H1 (cell line): ENCODE measurements around the gene STK39.

Source experiments
- CBX5 ChIP-seq: fragments of 300-800, 300-1000 bp; sonication (generic); IDR thresholded peaks from 2 replicates; pipeline ENCODE4 v1.7.1; 2016; ENCODE audit warnings: antibody characterized with exemption, low read length, low read depth
- CEBPB ChIP-seq: IDR thresholded peaks from 2 replicates; pipeline ENCODE4 v1.6.1; 2012; ENCODE audit warnings: low read depth, low read length
- EP300 ChIP-seq, 2 experiments: IDR thresholded peaks; 1 replicate in 1 of 2; 2 replicates in 1 of 2; pipeline ENCODE4 v1.6.1; 2011 to 2012; ENCODE audit warnings: low read depth in 2 of 2, low read length in 2 of 2, mild to moderate bottlenecking in 2 of 2, borderline replicate concordance in 1 of 2, inconsistent platforms in 1 of 2, moderate library complexity in 1 of 2
- EZH2 ChIP-seq: fragments of 200-600 bp; sonication (generic); IDR thresholded peaks from 2 replicates; pipeline ENCODE4 v1.7.1; 2012; ENCODE audit warnings: low read depth, mild to moderate bottlenecking, moderate library complexity, low read length, inconsistent platforms; ENCODE audit not compliant: severe bottlenecking
- POLR2A ChIP-seq, 2 experiments: IDR thresholded peaks; 1 replicate in 1 of 2; 2 replicates in 1 of 2; pipeline ENCODE4 v1.6.1; 2011; ENCODE audit warnings: low read depth in 2 of 2, low read length in 2 of 2, mild to moderate bottlenecking in 2 of 2; ENCODE audit errors: control extremely low read depth in 1 of 2
- SIRT6 ChIP-seq: IDR thresholded peaks from one replicate; pipeline ENCODE4 v1.7.1; 2012; ENCODE audit warnings: low read length, inconsistent platforms
- TAF1 ChIP-seq: IDR thresholded peaks from 2 replicates; pipeline ENCODE4 v1.6.1; 2011; ENCODE audit warnings: mild to moderate bottlenecking, low read depth, low read length
- TCF12 ChIP-seq: IDR thresholded peaks from 2 replicates; pipeline ENCODE4 v1.6.1; 2011; ENCODE audit warnings: low read depth, mild to moderate bottlenecking, low read length
- YY1 ChIP-seq: IDR thresholded peaks from 2 replicates; pipeline ENCODE4 v1.6.1; 2011; ENCODE audit warnings: low read depth, mild to moderate bottlenecking, low read length
- TF ChIP-seq, protein P1 (sequence below), 3 experiments: IDR thresholded peaks; 1 replicate in 2 of 3; 2 replicates in 1 of 3; pipeline versions ENCODE4 v1.5.1 to v1.6.1; 2011; ENCODE audit warnings: low read length in 3 of 3, mild to moderate bottlenecking in 3 of 3, inconsistent platforms in 2 of 3, low read depth in 1 of 3, moderate library complexity in 1 of 3; ENCODE audit not compliant: insufficient read depth in 1 of 3; ENCODE audit errors: control extremely low read depth in 1 of 3
- TF ChIP-seq, protein P2 (sequence below): IDR thresholded peaks from 2 replicates; pipeline ENCODE4 v1.6.1; 2012; ENCODE audit warnings: inconsistent platforms
- TF ChIP-seq, protein P3 (sequence below): IDR thresholded peaks from 2 replicates; pipeline ENCODE4 v1.6.1; 2012; ENCODE audit warnings: low read length, inconsistent platforms

DNA sequence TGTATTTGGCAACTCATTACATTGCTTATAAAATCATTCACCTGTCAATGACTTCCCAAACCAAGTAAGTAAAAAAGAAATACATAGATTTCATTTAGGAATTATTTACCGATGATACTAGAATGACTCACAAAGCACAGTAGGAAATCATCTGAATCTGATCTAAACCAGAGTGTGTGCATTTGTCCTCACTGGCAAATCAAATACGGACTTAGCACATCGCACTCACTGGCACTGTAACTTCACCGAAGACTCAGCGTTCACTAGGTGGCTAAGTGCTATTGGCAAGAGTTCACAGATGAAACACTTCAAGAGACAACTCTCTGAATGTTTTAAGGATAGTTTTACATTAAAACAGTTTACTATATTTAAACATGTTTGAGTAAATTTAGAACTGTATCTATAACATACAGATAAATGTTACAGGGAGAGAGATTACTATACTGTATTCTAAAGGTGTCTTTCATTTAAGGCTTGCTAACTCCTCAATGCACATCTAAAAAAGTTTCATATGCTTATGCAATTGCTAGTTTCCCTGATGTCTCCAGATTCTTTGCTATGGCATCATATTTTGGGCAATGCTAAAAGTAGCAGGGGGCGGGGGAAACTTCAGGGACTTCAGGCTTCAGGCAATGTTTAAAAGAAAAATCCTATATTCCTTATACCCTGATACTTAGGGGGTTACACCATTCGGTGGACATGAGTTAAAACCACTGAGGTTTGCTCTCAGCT is 48.8 kb downstream of the STK39 start:
- TF ChIP-seq, protein P1, sequence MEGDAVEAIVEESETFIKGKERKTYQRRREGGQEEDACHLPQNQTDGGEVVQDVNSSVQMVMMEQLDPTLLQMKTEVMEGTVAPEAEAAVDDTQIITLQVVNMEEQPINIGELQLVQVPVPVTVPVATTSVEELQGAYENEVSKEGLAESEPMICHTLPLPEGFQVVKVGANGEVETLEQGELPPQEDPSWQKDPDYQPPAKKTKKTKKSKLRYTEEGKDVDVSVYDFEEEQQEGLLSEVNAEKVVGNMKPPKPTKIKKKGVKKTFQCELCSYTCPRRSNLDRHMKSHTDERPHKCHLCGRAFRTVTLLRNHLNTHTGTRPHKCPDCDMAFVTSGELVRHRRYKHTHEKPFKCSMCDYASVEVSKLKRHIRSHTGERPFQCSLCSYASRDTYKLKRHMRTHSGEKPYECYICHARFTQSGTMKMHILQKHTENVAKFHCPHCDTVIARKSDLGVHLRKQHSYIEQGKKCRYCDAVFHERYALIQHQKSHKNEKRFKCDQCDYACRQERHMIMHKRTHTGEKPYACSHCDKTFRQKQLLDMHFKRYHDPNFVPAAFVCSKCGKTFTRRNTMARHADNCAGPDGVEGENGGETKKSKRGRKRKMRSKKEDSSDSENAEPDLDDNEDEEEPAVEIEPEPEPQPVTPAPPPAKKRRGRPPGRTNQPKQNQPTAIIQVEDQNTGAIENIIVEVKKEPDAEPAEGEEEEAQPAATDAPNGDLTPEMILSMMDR (IDR thresholded peaks at IDR 0.05; ENCODE audit: control extremely low read depth in 1 of 3, insufficient read depth in 1 of 3, low read depth in 1 of 3, low read length in 3 of 3), result no peak
- TF ChIP-seq TAF1, result no peak
- TF ChIP-seq, protein P2, sequence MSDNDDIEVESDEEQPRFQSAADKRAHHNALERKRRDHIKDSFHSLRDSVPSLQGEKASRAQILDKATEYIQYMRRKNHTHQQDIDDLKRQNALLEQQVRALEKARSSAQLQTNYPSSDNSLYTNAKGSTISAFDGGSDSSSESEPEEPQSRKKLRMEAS, result no peak
- no peak for TF ChIP-seq CEBPB
- no peak for TF ChIP-seq CBX5
- no peak for TF ChIP-seq EP300 (IDR thresholded peaks at IDR 0.05; ENCODE audit: borderline replicate concordance in 1 of 2, low read depth in 2 of 2, low read length in 2 of 2)
- TF ChIP-seq EZH2, result no peak
- no peak for TF ChIP-seq SIRT6
- no peak for TF ChIP-seq TCF12
- TF ChIP-seq YY1, result no peak
- TF ChIP-seq POLR2A (IDR thresholded peaks at IDR 0.05; ENCODE audit: control extremely low read depth in 1 of 2, low read depth in 2 of 2, low read length in 2 of 2), result no peak
- TF ChIP-seq, protein P3, sequence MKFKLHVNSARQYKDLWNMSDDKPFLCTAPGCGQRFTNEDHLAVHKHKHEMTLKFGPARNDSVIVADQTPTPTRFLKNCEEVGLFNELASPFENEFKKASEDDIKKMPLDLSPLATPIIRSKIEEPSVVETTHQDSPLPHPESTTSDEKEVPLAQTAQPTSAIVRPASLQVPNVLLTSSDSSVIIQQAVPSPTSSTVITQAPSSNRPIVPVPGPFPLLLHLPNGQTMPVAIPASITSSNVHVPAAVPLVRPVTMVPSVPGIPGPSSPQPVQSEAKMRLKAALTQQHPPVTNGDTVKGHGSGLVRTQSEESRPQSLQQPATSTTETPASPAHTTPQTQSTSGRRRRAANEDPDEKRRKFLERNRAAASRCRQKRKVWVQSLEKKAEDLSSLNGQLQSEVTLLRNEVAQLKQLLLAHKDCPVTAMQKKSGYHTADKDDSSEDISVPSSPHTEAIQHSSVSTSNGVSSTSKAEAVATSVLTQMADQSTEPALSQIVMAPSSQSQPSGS, result no peak
